A549 (cell line): Measurements from ENCODE around the gene ITPKB. TPM values are rescaled to one million over a fixed set of nuclear protein-coding genes. Genes with fewer than 3 reads are reported as not detected.

ENCODE experiments used
- ATAC-seq, 2 experiments: fragments of 200-7000 bp in 1 of 2; fragments of >200 bp in 1 of 2; cut with Nextera tagmentation in 1 of 2; cut with Tn5 transposase in 1 of 2; 3 replicates each; pipeline versions ENCODE4 v1.8.0 to v1.9.1; 2018 to 2020; ENCODE audit warnings: mild to moderate bottlenecking in 1 of 2, moderate library complexity in 1 of 2
- CTCF ChIA-PET: fragments of 300-600 bp; sonication (Branson Sonifier 250); formaldehyde crosslinking; extraction: SDS; loops from one replicate; lab custom pipeline; 2021; ENCODE audit warnings: antibody characterized with exemption, inconsistent platforms; lab: Yijun Ruan, JAX
- POLR2A ChIA-PET: fragments of 350-600 bp; formaldehyde crosslinking; extraction: SDS; loops from one replicate; lab custom pipeline; 2021; ENCODE audit warnings: antibody characterized with exemption, inconsistent platforms; lab: Yijun Ruan, JAX
- DNase-seq, 2 experiments: peaks; one replicate each; pipeline versions ENCODE4 v3.0.0 to v3.0.0-alpha.2; 2011 to 2016; ENCODE audit warnings: low read depth in 1 of 2, low spot score in 1 of 2
- FAIRE-seq: peaks from 2 replicates; lab custom pipeline; 2011; peaks lifted over from hg19 to GRCh38; lab: Jason Lieb, UNC
- H3K27ac ChIP-seq, 2 experiments: fragments of >200 bp; sonication (Bioruptor Twin); formaldehyde crosslinking; 3 replicates each; pipeline ENCODE4 v1.5.1; 2016 to 2017
- H3K4me1 ChIP-seq: fragments of >200 bp; sonication (Bioruptor Twin); formaldehyde crosslinking; 3 replicates; pipeline ENCODE4 v1.6.1; 2016
- H3K4me2 ChIP-seq: fragments of >200 bp; sonication (Bioruptor Twin); formaldehyde crosslinking; 3 replicates; pipeline ENCODE4 v1.6.1; 2016
- H3K4me3 ChIP-seq: fragments of >200 bp; sonication (Bioruptor Twin); formaldehyde crosslinking; 3 replicates; pipeline ENCODE4 v1.5.1; 2016
- H3K9me3 ChIP-seq: fragments of >200 bp; sonication (Bioruptor Twin); formaldehyde crosslinking; 3 replicates; pipeline ENCODE4 v1.6.1; 2016
- ATOH8 ChIP-seq: fragments of 250-450 bp; sonication (Bioruptor Pico); IDR thresholded peaks from 2 replicates; pipeline ENCODE4 v1.5.0; 2020; ENCODE audit warnings: low read depth, mild to moderate bottlenecking, moderate library complexity
- BCL3 ChIP-seq: fragments of >200 bp; sonication (Bioruptor Twin); formaldehyde crosslinking; IDR thresholded peaks from 3 replicates; pipeline ENCODE4 v1.6.1; 2016
- BHLHE40 ChIP-seq: IDR thresholded peaks from 2 replicates; pipeline ENCODE4 v1.6.1; 2012; ENCODE audit warnings: low read depth, low read length, inconsistent platforms
- CBX8 ChIP-seq: fragments of 200-600 bp; sonication (generic); IDR thresholded peaks from 2 replicates; pipeline ENCODE4 v1.6.1; 2016
- CEBPB ChIP-seq, 2 experiments: fragments of >200 bp in 1 of 2; sonication (Bioruptor Twin) in 1 of 2; formaldehyde crosslinking in 1 of 2; IDR thresholded peaks; 2 replicates each; pipeline ENCODE4 v1.6.1; 2012 to 2016
- CHD2 ChIP-seq: fragments of 150-350 bp; IDR thresholded peaks from 2 replicates; pipeline ENCODE4 v1.6.1; 2014; ENCODE audit warnings: low read length; ENCODE audit not compliant: partially characterized antibody
- CHD4 ChIP-seq: fragments of 200-600 bp; sonication (generic); IDR thresholded peaks from 2 replicates; pipeline ENCODE4 v1.6.1; 2016; ENCODE audit warnings: antibody characterized with exemption, mild to moderate bottlenecking, borderline replicate concordance
- CTCF ChIP-seq: fragments of >200 bp; sonication (Bioruptor Twin); formaldehyde crosslinking; IDR thresholded peaks from 3 replicates; pipeline ENCODE4 v1.5.1; 2016
- E2F6 ChIP-seq: IDR thresholded peaks from 2 replicates; pipeline ENCODE4 v1.6.1; 2012; ENCODE audit warnings: low read depth, borderline replicate concordance
- ELK1 ChIP-seq: fragments of 150-350 bp; IDR thresholded peaks from 2 replicates; pipeline ENCODE4 v1.6.1; 2014; ENCODE audit warnings: low read depth, mild to moderate bottlenecking, low read length
- EP300 ChIP-seq, 2 experiments: fragments of >200 bp; sonication (Bioruptor Twin); formaldehyde crosslinking; IDR thresholded peaks; 2 replicates in 1 of 2; 3 replicates in 1 of 2; pipeline ENCODE4 v1.6.1; 2016 to 2017
- ESRRA ChIP-seq: fragments of 150-350 bp; IDR thresholded peaks from 2 replicates; pipeline ENCODE4 v1.6.1; 2014; ENCODE audit warnings: mild to moderate bottlenecking, low read length, borderline replicate concordance
- FOSB ChIP-seq: fragments of 250-450 bp; sonication (Bioruptor Pico); IDR thresholded peaks from 2 replicates; pipeline ENCODE4 v1.5.0; 2020; ENCODE audit warnings: mild to moderate bottlenecking, moderate library complexity
- FOSL2 ChIP-seq, 2 experiments: fragments of 450-650 bp in 1 of 2; fragments of >200 bp in 1 of 2; sonication (Bioruptor Twin) in 1 of 2; formaldehyde crosslinking; IDR thresholded peaks; 2 replicates each; pipeline versions ENCODE4 v1.5.0 to v1.6.1; 2016 to 2020; ENCODE audit warnings: mild to moderate bottlenecking in 1 of 2, moderate library complexity in 1 of 2
- FOXS1 ChIP-seq: fragments of 250-450 bp; sonication (Bioruptor Pico); IDR thresholded peaks from 2 replicates; pipeline ENCODE4 v1.5.0; 2020; ENCODE audit warnings: mild to moderate bottlenecking, moderate library complexity
- JUNB ChIP-seq: fragments of >200 bp; sonication (Bioruptor Twin); formaldehyde crosslinking; IDR thresholded peaks from 2 replicates; pipeline ENCODE4 v1.6.1; 2016
- MAFK ChIP-seq: fragments of 450-650 bp; IDR thresholded peaks from 2 replicates; pipeline ENCODE4 v1.6.1; 2014; ENCODE audit not compliant: partially characterized antibody
- MAX ChIP-seq: IDR thresholded peaks from 2 replicates; pipeline ENCODE4 v1.6.1; 2012
- MAZ ChIP-seq: fragments of 150-350 bp; IDR thresholded peaks from 2 replicates; pipeline ENCODE4 v1.6.1; 2014; ENCODE audit warnings: antibody characterized with exemption, low read depth, low read length, borderline replicate concordance
- NFE2L2 ChIP-seq: fragments of 150-350 bp; conservative IDR thresholded peaks from 2 replicates; pipeline ENCODE4 v1.6.1; 2014; ENCODE audit warnings: low read length
- NPAS2 ChIP-seq: fragments of 250-450 bp; sonication (Bioruptor Pico); IDR thresholded peaks from 2 replicates; pipeline ENCODE4 v1.8.0; 2022; ENCODE audit warnings: mild to moderate bottlenecking, moderate library complexity, borderline replicate concordance
- NR3C1 ChIP-seq: fragments of >200 bp; sonication (Bioruptor Twin); formaldehyde crosslinking; IDR thresholded peaks from 3 replicates; pipeline ENCODE4 v1.6.1; 2017
- RCOR1 ChIP-seq: fragments of 150-350 bp; IDR thresholded peaks from 2 replicates; pipeline ENCODE4 v1.6.1; 2014; ENCODE audit warnings: antibody characterized with exemption, low read length, low read depth
- RFX5 ChIP-seq: fragments of 450-650 bp; IDR thresholded peaks from 2 replicates; pipeline ENCODE4 v1.7.1; 2014; ENCODE audit warnings: antibody characterized with exemption, mild to moderate bottlenecking, moderate library complexity
- SREBF2 ChIP-seq: fragments of 450-650 bp; IDR thresholded peaks from 2 replicates; pipeline ENCODE4 v1.6.1; 2014; ENCODE audit warnings: mild to moderate bottlenecking, moderate library complexity
- TFCP2L1 ChIP-seq: fragments of 250-450 bp; sonication (Bioruptor Pico); IDR thresholded peaks from 2 replicates; pipeline ENCODE4 v1.5.0; 2021; ENCODE audit warnings: mild to moderate bottlenecking
- TP53 ChIP-seq: fragments of 250-450 bp; sonication (Bioruptor Pico); IDR thresholded peaks from 2 replicates; pipeline ENCODE4 v1.5.0; 2021; ENCODE audit warnings: mild to moderate bottlenecking, moderate library complexity
- USF2 ChIP-seq: fragments of 450-650 bp; IDR thresholded peaks from 2 replicates; pipeline ENCODE4 v1.6.1; 2014; ENCODE audit warnings: antibody characterized with exemption
- ZC3H11A ChIP-seq: fragments of 450-650 bp; IDR thresholded peaks from 2 replicates; pipeline ENCODE4 v1.6.1; 2014; ENCODE audit warnings: antibody characterized with exemption, mild to moderate bottlenecking
- ZFP36 ChIP-seq: fragments of 450-650 bp; IDR thresholded peaks from 2 replicates; pipeline ENCODE4 v1.6.1; 2014; ENCODE audit warnings: borderline replicate concordance; ENCODE audit not compliant: partially characterized antibody
- ZNF302 ChIP-seq: fragments of 250-450 bp; sonication (Bioruptor Pico); IDR thresholded peaks from 2 replicates; pipeline ENCODE4 v1.9.0; 2021; ENCODE audit warnings: inconsistent platforms, mild to moderate bottlenecking, moderate library complexity
- WGBS: methylation state at CpG from one replicate; pipeline ENCODE4 v1.1.6; 2017; ENCODE audit errors: missing lambda C conversion rate; 5-methylcytosine and 5-hydroxymethylcytosine counted together
- polyA plus RNA-seq, 4 experiments: library from polyadenylated mRNA; depleted of rRNA in 3 of 4; stranded (reverse); fragments of >200 nt; fragmentation: RNase III in 1 of 4; extraction: RNeasy Plus Mini Kit Qiagen cat#74134 plus additional on column Dnase treatment in 1 of 4; gene quantifications; 2 replicates in 3 of 4; 3 replicates in 1 of 4; pipeline ENCODE4 v1.2.3, GENCODE V29; 2011 to 2017

The ITPKB gene
- polyA plus RNA-seq, 2 of the 4 experiments (the other 2 are of a cell fraction) = 1.7 to 2.8 TPM

- ATAC-seq (no peak), FAIRE-seq (no peak), DNase-seq (no peak)
- Histone ChIP-seq H3K4me1 (0 out of 3 replicates have a peak, but pooled peaks cover 5% of the 10 kb centered on the region), H3K9me3 (peaks cover 3% of the 10 kb centered on the region; the same call in 1 of the 3 replicates), H3K4me3 (no peak overlapping the region), H3K27ac (no peak overlapping the region), H3K4me2 (no peak overlapping the region)
- no peak for TF ChIP-seq CHD4
- TF ChIP-seq TFCP2L1 (CRISPR knock-in tag) = no peak
- TF ChIP-seq MAX = no peak
- TF ChIP-seq USF2 = no peak
- TF ChIP-seq NPAS2 (CRISPR knock-in tag) = no peak
- no peak for TF ChIP-seq MAFK
- TF ChIP-seq CBX8 = no peak
- no peak for TF ChIP-seq ATOH8 (CRISPR knock-in tag)
- TF ChIP-seq E2F6 = no peak
- no peak for TF ChIP-seq EP300 (IDR thresholded peaks at IDR 0.05)
- no peak for TF ChIP-seq RFX5
- no peak for TF ChIP-seq FOXS1 (CRISPR knock-in tag)
- no peak for TF ChIP-seq MAZ
- no peak for TF ChIP-seq ZNF302 (CRISPR knock-in tag)
- no peak for TF ChIP-seq JUNB
- TF ChIP-seq ZC3H11A = no peak
- no peak for TF ChIP-seq NR3C1
- no peak for TF ChIP-seq FOSB (CRISPR knock-in tag)
- no peak for TF ChIP-seq ELK1
- no peak for TF ChIP-seq BCL3
- ChIA-PET CTCF (no interaction called here), POLR2A (no interaction called here)
Observed at GRCh38 chr1:226743259-226743658, 4.2 kb upstream of the ITPKB start.

GRCh38 chr1:226741009-226741408, 1.9 kb upstream of the ITPKB start:
- Histone ChIP-seq H3K27ac (no peak overlapping the region), H3K4me2 (no peak overlapping the region), H3K9me3 (peaks cover 3% of the 10 kb centered on the region; the same call in 1 of the 3 replicates), H3K4me1 (0 out of 3 replicates have a peak, but pooled peaks cover 5% of the 10 kb centered on the region), H3K4me3 (no peak overlapping the region)
- ChIA-PET POLR2A (no interaction called here), CTCF (interaction anchor here (1.0 kb wide), 1 partner anchor 11 kb away, joined by 3 read pairs; no protein-coding TSS in a partner anchor)
- no peak for DNase-seq
- FAIRE-seq = no peak
- WGBS = 74% methylated on average over 3 of the region's 3 CpGs
- ATAC-seq = no peak
- no peak for TF ChIP-seq MAX
- no peak for TF ChIP-seq FOXS1 (CRISPR knock-in tag)
- no peak for TF ChIP-seq CHD2
- TF ChIP-seq FOSL2 (IDR thresholded peaks at IDR 0.05) = no peak
- no peak for TF ChIP-seq FOSL2 (CRISPR knock-in tag; IDR thresholded peaks at IDR 0.05)
- TF ChIP-seq BHLHE40 = no peak
- TF ChIP-seq NR3C1 = no peak
- no peak for TF ChIP-seq SREBF2
- TF ChIP-seq CTCF = no peak
- TF ChIP-seq E2F6 = no peak
- TF ChIP-seq RCOR1 = no peak
- TF ChIP-seq MAFK = no peak
- no peak for TF ChIP-seq EP300 (IDR thresholded peaks at IDR 0.05)
- no peak for TF ChIP-seq NFE2L2
- no peak for TF ChIP-seq ESRRA
- no peak for TF ChIP-seq ZFP36
- TF ChIP-seq TP53 = no peak
- TF ChIP-seq CEBPB (IDR thresholded peaks at IDR 0.05) = no peak
- TF ChIP-seq ZNF302 (CRISPR knock-in tag) = no peak
